OCI-LY7 (cell line): ENCODE measurements around the gene TGM3. TPM values are rescaled to one million over a fixed set of nuclear protein-coding genes. Genes with fewer than 3 reads are reported as not detected.

ENCODE experiments used
- BruUV-seq: library from RNA; stranded (reverse); fragments of 400-500 nt; replicated peaks from 2 replicates; lab custom pipeline; 2021; lab: Mats Ljungman, UMichigan
- CTCF ChIA-PET: fragments of 300-600 bp; sonication (Branson Sonifier 250); formaldehyde crosslinking; loops from one replicate; lab custom pipeline; 2022; ENCODE audit warnings: antibody characterized with exemption; ENCODE audit not compliant: unreplicated experiment; lab: Charles Lee
- POLR2A ChIA-PET: fragments of 300-600 bp; sonication (Branson Sonifier 250); formaldehyde crosslinking; loops from one replicate; lab custom pipeline; 2022; ENCODE audit warnings: antibody characterized with exemption; lab: Charles Lee
- DNase-seq: peaks from one replicate; pipeline ENCODE4 v3.0.0-alpha.2; 2015; ENCODE audit warnings: low spot score
- H2AFZ ChIP-seq: fragments of 200-600 bp; sonication (generic), shearing (Covaris generic); 2 replicates; pipeline ENCODE4 v1.6.1; 2014; ENCODE audit warnings: mild to moderate bottlenecking, antibody characterized with exemption, low read length, moderate library complexity
- H3K27ac ChIP-seq: fragments of 200-600 bp; sonication (generic); 2 replicates; pipeline ENCODE4 v1.5.1; 2014; ENCODE audit warnings: mixed run types, low read depth, mild to moderate bottlenecking, moderate library complexity, low read length, inconsistent platforms; ENCODE audit not compliant: poor library complexity, severe bottlenecking
- H3K36me3 ChIP-seq: fragments of 200-600 bp; sonication (generic); 2 replicates; pipeline ENCODE4 v1.6.1; 2014; ENCODE audit warnings: mild to moderate bottlenecking, antibody characterized with exemption, low read length, moderate library complexity, mixed read lengths; ENCODE audit not compliant: insufficient read depth
- H3K4me1 ChIP-seq: fragments of 200-600 bp; sonication (generic); 2 replicates; pipeline ENCODE4 v1.5.1; 2014; ENCODE audit warnings: mild to moderate bottlenecking, low read length; ENCODE audit not compliant: insufficient read depth, poor library complexity, severe bottlenecking
- H3K4me2 ChIP-seq: fragments of 200-600 bp; sonication (generic); 2 replicates; pipeline ENCODE4 v1.6.1; 2014; ENCODE audit warnings: mild to moderate bottlenecking, low read length
- H3K4me3 ChIP-seq: fragments of 200-600 bp; sonication (generic); 2 replicates; pipeline ENCODE4 v1.5.1; 2014; ENCODE audit warnings: mild to moderate bottlenecking, low read depth, low read length; ENCODE audit not compliant: poor library complexity, severe bottlenecking
- H3K79me2 ChIP-seq: fragments of 200-600 bp; sonication (generic); 2 replicates; pipeline ENCODE4 v1.6.1; 2016; ENCODE audit warnings: low read depth, mild to moderate bottlenecking, low read length, moderate library complexity, mixed read lengths; ENCODE audit not compliant: insufficient read depth
- H3K9me2 ChIP-seq: fragments of 200-600 bp; sonication (generic); 2 replicates; pipeline ENCODE4 v1.6.1; 2016; ENCODE audit warnings: mild to moderate bottlenecking, low read length, mixed read lengths; ENCODE audit not compliant: insufficient read depth
- H3K9me3 ChIP-seq: fragments of 200-600 bp; sonication (generic); 2 replicates; pipeline ENCODE4 v1.6.1; 2014; ENCODE audit warnings: mild to moderate bottlenecking, mixed run types, low read length, mixed read lengths
- H4K20me1 ChIP-seq: fragments of 200-600 bp; sonication (generic); 2 replicates; pipeline ENCODE4 v1.6.1; 2014; ENCODE audit warnings: mild to moderate bottlenecking, antibody characterized with exemption, low read length, moderate library complexity, mixed read lengths; ENCODE audit not compliant: insufficient read depth
- EZH2phosphoT487 ChIP-seq: fragments of 200-600 bp; sonication (generic); IDR thresholded peaks from 2 replicates; pipeline ENCODE4 v1.6.1; 2018; ENCODE audit warnings: low read depth, borderline replicate concordance, mild to moderate bottlenecking, mixed run types, antibody characterized with exemption, low read length, moderate library complexity, mixed read lengths
- intact Hi-C: fragments of 100-400 bp; cut with micrococcal nuclease; formaldehyde crosslinking; loops from one replicate; pipeline ENCODE4 v1.10.0; 2022; ENCODE audit not compliant: unreplicated experiment
- total RNA-seq, 2 experiments: library from RNA; depleted of rRNA in 1 of 2; stranded (reverse); fragments of >200 nt in 1 of 2; shearing (Covaris generic) in 1 of 2; gene quantifications; 2 replicates each; pipeline ENCODE4 v1.2.3, GENCODE V29; 2014 to 2022
- TF ChIP-seq, protein P1 (sequence below): fragments of 200-600 bp; sonication (generic); conservative IDR thresholded peaks from 2 replicates; pipeline ENCODE4 v1.5.1; 2014; ENCODE audit warnings: mild to moderate bottlenecking, antibody characterized with exemption, low read length, moderate library complexity, mixed read lengths

The TGM3 gene
- total RNA-seq, 2 experiments from 2014 or later: not detected

DNA sequence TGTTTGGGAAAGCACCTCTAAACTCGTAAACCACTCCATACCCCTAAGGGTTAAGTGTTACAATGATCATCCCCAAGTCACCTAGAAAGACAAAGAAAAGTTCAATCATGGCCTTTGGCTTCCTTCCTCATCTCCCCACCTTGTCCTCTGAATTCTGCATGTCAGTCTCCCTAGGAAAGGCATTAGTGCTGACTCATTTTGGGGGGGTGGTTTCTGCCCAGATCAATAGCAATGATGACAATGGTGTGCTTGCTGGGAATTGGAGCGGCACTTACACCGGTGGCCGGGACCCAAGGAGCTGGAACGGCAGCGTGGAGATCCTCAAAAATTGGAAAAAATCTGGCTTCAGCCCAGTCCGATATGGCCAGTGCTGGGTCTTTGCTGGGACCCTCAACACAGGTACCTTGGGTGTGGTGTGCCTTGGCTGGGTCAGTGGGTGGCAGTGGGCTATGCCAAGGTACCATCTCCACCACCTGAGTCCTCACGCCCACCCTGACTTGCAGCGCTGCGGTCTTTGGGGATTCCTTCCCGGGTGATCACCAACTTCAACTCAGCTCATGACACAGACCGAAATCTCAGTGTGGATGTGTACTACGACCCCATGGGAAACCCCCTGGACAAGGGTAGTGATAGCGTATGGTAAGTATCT, 21.2 kb downstream of the TGM3 start:
- no peaks in the 10 kb centered on the region for H3K4me1 ChIP-seq
- H3K4me2 ChIP-seq: no peak overlapping the region
- no peaks in the 10 kb centered on the region for H3K36me3 ChIP-seq
- H3K9me2 ChIP-seq: no peaks in the 10 kb centered on the region
- ChIA-PET POLR2A (no interaction called here), CTCF (no interaction called here)
- H3K4me3 ChIP-seq: no peak overlapping the region
- no peak for DNase-seq
- BruUV-seq: no TSS peak
- intact Hi-C loops: no loop called here
- TF ChIP-seq, protein P1, sequence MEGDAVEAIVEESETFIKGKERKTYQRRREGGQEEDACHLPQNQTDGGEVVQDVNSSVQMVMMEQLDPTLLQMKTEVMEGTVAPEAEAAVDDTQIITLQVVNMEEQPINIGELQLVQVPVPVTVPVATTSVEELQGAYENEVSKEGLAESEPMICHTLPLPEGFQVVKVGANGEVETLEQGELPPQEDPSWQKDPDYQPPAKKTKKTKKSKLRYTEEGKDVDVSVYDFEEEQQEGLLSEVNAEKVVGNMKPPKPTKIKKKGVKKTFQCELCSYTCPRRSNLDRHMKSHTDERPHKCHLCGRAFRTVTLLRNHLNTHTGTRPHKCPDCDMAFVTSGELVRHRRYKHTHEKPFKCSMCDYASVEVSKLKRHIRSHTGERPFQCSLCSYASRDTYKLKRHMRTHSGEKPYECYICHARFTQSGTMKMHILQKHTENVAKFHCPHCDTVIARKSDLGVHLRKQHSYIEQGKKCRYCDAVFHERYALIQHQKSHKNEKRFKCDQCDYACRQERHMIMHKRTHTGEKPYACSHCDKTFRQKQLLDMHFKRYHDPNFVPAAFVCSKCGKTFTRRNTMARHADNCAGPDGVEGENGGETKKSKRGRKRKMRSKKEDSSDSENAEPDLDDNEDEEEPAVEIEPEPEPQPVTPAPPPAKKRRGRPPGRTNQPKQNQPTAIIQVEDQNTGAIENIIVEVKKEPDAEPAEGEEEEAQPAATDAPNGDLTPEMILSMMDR: no peak
- TF ChIP-seq EZH2phosphoT487: no peak
- no peak overlapping the region for H2AFZ ChIP-seq
- no peaks in the 10 kb centered on the region for H4K20me1 ChIP-seq
- no peak overlapping the region for H3K27ac ChIP-seq
- H3K9me3 ChIP-seq: no peaks in the 10 kb centered on the region
- no peaks in the 10 kb centered on the region for H3K79me2 ChIP-seq

GRCh38 chr20:2320813-2321658, 25.2 kb downstream of the TGM3 start:
- intact Hi-C loops: no loop called here
- CTCF ChIA-PET: no interaction called here
- no peak overlapping the region for H3K4me3 ChIP-seq
- no peak overlapping the region for H3K27ac ChIP-seq
- no TSS peak for BruUV-seq
- no peaks in the 10 kb centered on the region for H3K9me2 ChIP-seq
- no peak overlapping the region for H2AFZ ChIP-seq
- TF ChIP-seq, protein P1: no peak
- no peak for TF ChIP-seq EZH2phosphoT487
- no peaks in the 10 kb centered on the region for H3K4me1 ChIP-seq
- POLR2A ChIA-PET: no interaction called here
- H3K4me2 ChIP-seq: no peak overlapping the region
- no peak for DNase-seq
- no peaks in the 10 kb centered on the region for H4K20me1 ChIP-seq
- H3K9me3 ChIP-seq: no peaks in the 10 kb centered on the region
- no peaks in the 10 kb centered on the region for H3K36me3 ChIP-seq
- H3K79me2 ChIP-seq: no peaks in the 10 kb centered on the region

DNA sequence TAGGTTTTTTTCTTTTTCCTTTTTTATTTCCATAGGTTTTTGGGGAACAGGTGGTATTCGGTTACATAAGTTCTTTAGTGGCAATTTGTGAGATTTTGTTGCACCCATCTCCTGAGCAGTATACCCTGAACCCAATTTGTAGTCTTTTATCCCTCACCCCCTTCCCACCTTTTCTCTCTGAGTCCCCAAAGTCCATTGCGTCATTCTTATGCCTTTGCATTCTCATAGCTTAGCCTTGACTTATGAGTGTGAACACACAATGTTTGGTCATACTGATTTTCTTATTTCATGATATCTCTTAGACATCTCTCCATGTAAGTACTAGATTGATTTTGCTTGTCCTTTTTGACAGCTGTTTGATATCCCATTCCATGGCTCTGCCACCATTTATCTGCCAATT, 27.2 kb downstream of the TGM3 start:
- no TSS peak for BruUV-seq
- no peak for TF ChIP-seq EZH2phosphoT487
- TF ChIP-seq, protein P1: no peak
- ChIA-PET CTCF (no interaction called here), POLR2A (no interaction called here)
- Histone ChIP-seq H3K36me3 (no peaks in the 10 kb centered on the region), H3K4me1 (no peaks in the 10 kb centered on the region), H3K27ac (no peak overlapping the region), H3K9me2 (no peaks in the 10 kb centered on the region), H3K9me3 (no peaks in the 10 kb centered on the region), H3K4me2 (no peak overlapping the region), H3K4me3 (no peak overlapping the region), H2AFZ (no peak overlapping the region), H3K79me2 (no peaks in the 10 kb centered on the region), H4K20me1 (no peaks in the 10 kb centered on the region)
- no peak for DNase-seq
- intact Hi-C loops: no loop called here
